ENCODE measurements around the gene PAX5. TPM values are rescaled to one million over a fixed set of nuclear protein-coding genes. Genes with fewer than 3 reads are reported as not detected.

PAX5 gene
- total and polyA plus RNA-seq, 3 donors from 2014 or later: 0.79 to 1.9 (median 1.3) TPM

GRCh38 chr9:36833954-36834353 is 200.1 kb downstream of the PAX5 start:
- 62 to 69% methylated on average over 5 to 6 of the region's 6 CpGs for WGBS, 2 donors
- H3K27me3 ChIP-seq: no peaks in the 10 kb centered on the region
- no peaks in the 10 kb centered on the region for H3K4me1 ChIP-seq
- intact Hi-C loops (cut with DNase I; ENCODE audit: low total_unique reads): no loop called here
- H3K9me3 ChIP-seq: no peaks in the 10 kb centered on the region
- no peak overlapping the region for H3K4me3 ChIP-seq
- H3K36me3 ChIP-seq (ENCODE audit: low read depth, missing control alignments): no peaks in the 10 kb centered on the region
- TF ChIP-seq POLR2A (IDR thresholded peaks at IDR 0.05) (no peak), CTCF (IDR thresholded peaks at IDR 0.05) (no peak)
- no peak overlapping the region for H3K27ac ChIP-seq
- DNase-seq: no peak

GRCh38 chr9:36832164-36832795 is 201.8 kb downstream of the PAX5 start:
- Histone ChIP-seq H3K27ac (no peak overlapping the region), H3K9me3 (no peaks in the 10 kb centered on the region), H3K27me3 (no peaks in the 10 kb centered on the region), H3K36me3 (ENCODE audit: low read depth, missing control alignments) (no peaks in the 10 kb centered on the region), H3K4me1 (no peaks in the 10 kb centered on the region), H3K4me3 (no peak overlapping the region)
- TF ChIP-seq CTCF (IDR thresholded peaks at IDR 0.05) (no peak), POLR2A (IDR thresholded peaks at IDR 0.05) (no peak)
- WGBS, 2 donors: 87 to 90% methylated on average over 13 to 16 of the region's 16 CpGs
- intact Hi-C loops (cut with DNase I; ENCODE audit: low total_unique reads): no loop called here
- no peak for DNase-seq

GRCh38 chr9:36831381-36832161 is 202.5 kb downstream of the PAX5 start:
- H3K27me3 ChIP-seq: no peaks in the 10 kb centered on the region

GRCh38 chr9:36828611-36829013 is 205.5 kb downstream of the PAX5 start:
- Histone ChIP-seq H3K9me3 (no peaks in the 10 kb centered on the region), H3K4me3 (no peak overlapping the region), H3K36me3 (ENCODE audit: low read depth, missing control alignments) (no peaks in the 10 kb centered on the region), H3K27me3 (no peaks in the 10 kb centered on the region), H3K27ac (no peak overlapping the region), H3K4me1 (no peaks in the 10 kb centered on the region)
- DNase-seq: no peak
- WGBS, 2 donors: 81 to 90% methylated on average over 7 of the region's 7 CpGs
- intact Hi-C loops (cut with DNase I; ENCODE audit: low total_unique reads): no loop called here
- TF ChIP-seq CTCF (IDR thresholded peaks at IDR 0.05): no peak
- no peak for TF ChIP-seq POLR2A (IDR thresholded peaks at IDR 0.05)

More at GRCh38 chr9:36831381-36832161, 202.5 kb downstream of the PAX5 start:
- Histone ChIP-seq H3K4me1 (no peaks in the 10 kb centered on the region), H3K4me3 (no peak overlapping the region), H3K27ac (no peak overlapping the region), H3K36me3 (ENCODE audit: low read depth, missing control alignments) (no peaks in the 10 kb centered on the region), H3K9me3 (no peaks in the 10 kb centered on the region)
- no peak for TF ChIP-seq CTCF (IDR thresholded peaks at IDR 0.05)
- TF ChIP-seq POLR2A (IDR thresholded peaks at IDR 0.05): no peak
- WGBS, 2 donors: 67 to 79% methylated on average over 3 to 7 of the region's 7 CpGs
- DNase-seq: no peak
- intact Hi-C loops (cut with DNase I; ENCODE audit: low total_unique reads): no loop called here
